Activated CD8-positive, alpha-beta T cell treated with anti-CD3 and anti-CD28 coated beads for 36 hours (primary cell): ENCODE measurements around the gene PTPN12. TPM values are rescaled to one million over a fixed set of nuclear protein-coding genes. Genes with fewer than 3 reads are reported as not detected.

ENCODE experiments used
- ATAC-seq: fragments of 200-7000 bp; cut with Tn5 transposase; one replicate; pipeline ENCODE4 v1.10.0; 2021; ENCODE audit warnings: mild to moderate bottlenecking, moderate library complexity
- CTCF ChIA-PET: fragments of 350-600 bp; sonication (Branson Sonifier 250); formaldehyde crosslinking; loops from one replicate; lab custom pipeline; 2021; ENCODE audit warnings: antibody characterized with exemption; lab: Charles Lee
- POLR2A ChIA-PET: fragments of 350-600 bp; sonication (Branson Sonifier 250); formaldehyde crosslinking; loops from one replicate; lab custom pipeline; 2021; ENCODE audit warnings: antibody characterized with exemption; lab: Charles Lee
- DNase-seq: peaks from one replicate; pipeline ENCODE4 v3.0.0-alpha.2; 2020
- H3K27ac Mint-ChIP-seq: one replicate; pipeline ENCODE4 v1.8.0; 2021; ENCODE audit warnings: mild to moderate bottlenecking, mixed read lengths
- H3K27me3 Mint-ChIP-seq: one replicate; pipeline ENCODE4 v1.8.0; 2021; ENCODE audit warnings: mixed read lengths
- H3K36me3 Mint-ChIP-seq: one replicate; pipeline ENCODE4 v1.8.0; 2021; ENCODE audit warnings: low read depth, mixed read lengths
- H3K4me1 Mint-ChIP-seq: one replicate; pipeline ENCODE4 v1.8.0; 2021; ENCODE audit warnings: low read depth, mixed read lengths
- H3K4me3 Mint-ChIP-seq: one replicate; pipeline ENCODE4 v1.8.0; 2021; ENCODE audit warnings: mild to moderate bottlenecking, moderate library complexity, mixed read lengths
- H3K9me3 Mint-ChIP-seq: one replicate; pipeline ENCODE4 v1.8.0; 2021; ENCODE audit warnings: mixed read lengths
- CTCF ChIP-seq: fragments of 200-600 bp; IDR thresholded peaks from one replicate; pipeline ENCODE4 v1.8.0; 2022; ENCODE audit warnings: antibody characterized with exemption, mild to moderate bottlenecking
- intact Hi-C: fragments of 100-400 bp; cut with micrococcal nuclease; formaldehyde crosslinking; loops from one replicate; pipeline ENCODE4 v1.10.0; 2022
- total RNA-seq, 2 experiments: library from RNA; stranded (reverse); gene quantifications; one replicate each; pipeline ENCODE4 v1.2.3, GENCODE V29; 2021

PTPN12 gene
- total RNA-seq, 2 experiments from 2014 or later: 8.1 to 10.0 TPM

GRCh38 chr7:77543910-77544309 is 6.8 kb downstream of the PTPN12 start:
- ATAC-seq (peak; percentile 24), DNase-seq (no peak)
- Mint-ChIP-seq H3K9me3 (no peaks in the 10 kb centered on the region), H3K36me3 (no peaks in the 10 kb centered on the region), H3K27me3 (no peaks in the 10 kb centered on the region), H3K4me1 (peaks cover 30% of the 10 kb centered on the region), H3K27ac (no peak overlapping the region), H3K4me3 (no peak overlapping the region)
- ChIA-PET POLR2A (no interaction called here), CTCF (no interaction called here)
- TF ChIP-seq CTCF: no peak
- intact Hi-C loops: no loop called here

- CTCF ChIA-PET: no interaction called here
- POLR2A ChIA-PET: no interaction called here
- intact Hi-C loops: no loop called here
Observed at GRCh38 chr7:77544518-77544917, 7.4 kb downstream of the PTPN12 start.

GRCh38 chr7:77548206-77548605 is 11.1 kb downstream of the PTPN12 start:
- DNase-seq: no peak
- intact Hi-C loops: no loop called here
- H3K4me1 Mint-ChIP-seq: peaks cover 19% of the 10 kb centered on the region
- ATAC-seq: no peak
- H3K27ac Mint-ChIP-seq: no peak overlapping the region
- TF ChIP-seq CTCF: no peak
- POLR2A ChIA-PET: no interaction called here
- H3K4me3 Mint-ChIP-seq: no peak overlapping the region
- no peaks in the 10 kb centered on the region for H3K27me3 Mint-ChIP-seq
- H3K36me3 Mint-ChIP-seq: no peaks in the 10 kb centered on the region
- peaks cover 3% of the 10 kb centered on the region for H3K9me3 Mint-ChIP-seq
- CTCF ChIA-PET: interaction anchor here (0.9 to 1.7 kb wide), 2 partner anchors 9 to 110 kb away, joined by 3 to 4 read pairs; no protein-coding TSS in a partner anchor

More at GRCh38 chr7:77544518-77544917, 7.4 kb downstream of the PTPN12 start:
- DNase-seq (no peak), ATAC-seq (no peak)
- Mint-ChIP-seq H3K36me3 (no peaks in the 10 kb centered on the region), H3K4me1 (peaks cover 31% of the 10 kb centered on the region), H3K27ac (no peak overlapping the region), H3K9me3 (no peaks in the 10 kb centered on the region), H3K27me3 (no peaks in the 10 kb centered on the region), H3K4me3 (no peak overlapping the region)
- no peak for TF ChIP-seq CTCF

- CTCF ChIA-PET: interaction anchor here (1.7 kb wide), 1 partner anchor 109 kb away, joined by 4 read pairs; no protein-coding TSS in a partner anchor
- POLR2A ChIA-PET: no interaction called here
Observed at GRCh38 chr7:77549106-77549870, 12.2 kb downstream of the PTPN12 start.

More at GRCh38 chr7:77549106-77549870, 12.2 kb downstream of the PTPN12 start:
- intact Hi-C loops: no loop called here
- peaks cover 11% of the 10 kb centered on the region for H3K4me1 Mint-ChIP-seq
- H3K36me3 Mint-ChIP-seq: peaks cover 2% of the 10 kb centered on the region
- H3K9me3 Mint-ChIP-seq: peaks cover 5% of the 10 kb centered on the region
- H3K27ac Mint-ChIP-seq: no peak overlapping the region
- no peak for TF ChIP-seq CTCF
- H3K27me3 Mint-ChIP-seq: no peaks in the 10 kb centered on the region
- ATAC-seq (no peak), DNase-seq (no peak)
- H3K4me3 Mint-ChIP-seq: no peak overlapping the region
